BE2C (cell line): Measurements from ENCODE around the gene CFAP44. TPM values are rescaled to one million over a fixed set of nuclear protein-coding genes. Genes with fewer than 3 reads are reported as not detected.
A peak's percentile ranks its signal among the peaks of the same experiment; 100 is the strongest.
"Not testable (repeated sequence)": the region's sequence is repeated elsewhere in the genome, so short reads cannot be mapped to it uniquely, and the experiment has no call there.

Experiments
- DNase-seq: peaks from one replicate; pipeline ENCODE4 v3.0.0-alpha.2; 2020
- H3K27me3 ChIP-seq: fragments of 250-450 bp; sonication (Bioruptor Pico); 2 replicates; pipeline ENCODE4 v1.5.1; 2020; ENCODE audit warnings: mild to moderate bottlenecking
- H3K36me3 ChIP-seq: fragments of 250-450 bp; sonication (Bioruptor Pico); 2 replicates; pipeline ENCODE4 v1.5.1; 2020; ENCODE audit warnings: mild to moderate bottlenecking
- H3K4me1 ChIP-seq: fragments of 250-450 bp; sonication (Bioruptor Pico); 2 replicates; pipeline ENCODE4 v1.5.1; 2020
- H3K4me3 ChIP-seq: 2 replicates; pipeline ENCODE4 v1.5.1; 2011; ENCODE audit warnings: low read depth, low read length
- H3K9me3 ChIP-seq: fragments of 250-450 bp; sonication (Bioruptor Pico); 2 replicates; pipeline ENCODE4 v1.5.1; 2020
- CTCF ChIP-seq: IDR thresholded peaks from 2 replicates; pipeline ENCODE4 v1.5.1; 2012; ENCODE audit warnings: mild to moderate bottlenecking, low read depth, low read length
- polyA plus RNA-seq: library from polyadenylated mRNA; unstranded; fragments of >200 nt; gene quantifications from one replicate; pipeline ENCODE4 v1.2.1, GENCODE V29; 2012; ENCODE audit warnings: low read depth, missing spikeins; ENCODE audit not compliant: insufficient read length, insufficient read depth

CFAP44 gene
- polyA plus RNA-seq = 1.3 TPM

- no peaks in the 10 kb centered on the region for H3K36me3 ChIP-seq
- no peaks in the 10 kb centered on the region for H3K4me1 ChIP-seq
- no peak for TF ChIP-seq CTCF
- H3K27me3 ChIP-seq = no peaks in the 10 kb centered on the region
- peak; percentile 77 for DNase-seq
- peak within 1 kb of the TSS; percentile 44 for H3K4me3 ChIP-seq
- no peaks in the 10 kb centered on the region for H3K9me3 ChIP-seq
These were observed at the start of gene CFAP44 for GRCh38 chr3:113441051-113441770. Gene CFAP44, minus strand, starts transcription at chr3:113441493. Its CDS starts 7,829 bp downstream, at chr3:113433664.

GRCh38 chr3:113485161-113485609 lies 43.9 kb upstream of the CFAP44 start:
- no peaks in the 10 kb centered on the region for H3K27me3 ChIP-seq
- H3K9me3 ChIP-seq = no peaks in the 10 kb centered on the region
- no peak for DNase-seq
- TF ChIP-seq CTCF = no peak
- no peak overlapping the region for H3K4me3 ChIP-seq
- no peaks in the 10 kb centered on the region for H3K36me3 ChIP-seq
- no peaks in the 10 kb centered on the region for H3K4me1 ChIP-seq

- TF ChIP-seq CTCF = no peak
- Histone ChIP-seq H3K4me3 (no peak overlapping the region), H3K9me3 (no peaks in the 10 kb centered on the region), H3K36me3 (peaks cover under 1% of the 10 kb centered on the region; the same call in 1 of the 2 replicates), H3K27me3 (no peaks in the 10 kb centered on the region), H3K4me1 (no peaks in the 10 kb centered on the region)
- DNase-seq = no peak
These were observed 27.2 kb upstream of the CFAP44 start for GRCh38 chr3:113468539-113468938.

- no peak for DNase-seq
- Histone ChIP-seq H3K9me3 (no peaks in the 10 kb centered on the region; the same call in 1 of the 2 replicates), H3K4me3 (no peak overlapping the region), H3K4me1 (no peaks in the 10 kb centered on the region), H3K36me3 (peaks cover 12% of the 10 kb centered on the region; the same call in 1 of the 2 replicates), H3K27me3 (no peaks in the 10 kb centered on the region)
- no peak for TF ChIP-seq CTCF
These were observed 20.2 kb upstream of the CFAP44 start for GRCh38 chr3:113461488-113461887.

- not testable (repeated sequence) for H3K4me3 ChIP-seq, DNase-seq, H3K4me1 ChIP-seq, H3K9me3 ChIP-seq, H3K27me3 ChIP-seq
- H3K36me3 ChIP-seq = peaks cover 12% of the 10 kb centered on the region; the same call in 1 of the 2 replicates
These were observed 17.3 kb upstream of the CFAP44 start for GRCh38 chr3:113458554-113458953.

- Histone ChIP-seq H3K4me3 (no peak overlapping the region), H3K27me3 (no peaks in the 10 kb centered on the region), H3K9me3 (no peaks in the 10 kb centered on the region; the same call in 1 of the 2 replicates), H3K36me3 (peaks cover 5% of the 10 kb centered on the region), H3K4me1 (no peaks in the 10 kb centered on the region)
- no peak for TF ChIP-seq CTCF
- DNase-seq = no peak
These were observed 14.2 kb upstream of the CFAP44 start for GRCh38 chr3:113455446-113455845.
